GM23248 (cell line): ENCODE data around the gene CHN1. TPM values are rescaled to one million over a fixed set of nuclear protein-coding genes. Genes with fewer than 3 reads are reported as not detected.

ENCODE experiments used
- DNase-seq: peaks from one replicate; pipeline ENCODE4 v3.0.0-alpha.2; 2015
- H2AFZ ChIP-seq: fragments of 200-600 bp; sonication (generic); 2 replicates; pipeline ENCODE4 v1.6.1; 2016; ENCODE audit warnings: antibody characterized with exemption
- H3F3A ChIP-seq: fragments of 200-600 bp; sonication (generic); 2 replicates; pipeline ENCODE4 v1.6.1; 2016; ENCODE audit warnings: mild to moderate bottlenecking, antibody characterized with exemption, mixed run types; ENCODE audit not compliant: insufficient read depth
- H3K27ac ChIP-seq: fragments of 200-600 bp; sonication (generic); 2 replicates; pipeline ENCODE4 v1.5.1; 2016; ENCODE audit warnings: mild to moderate bottlenecking
- H3K27me3 ChIP-seq: fragments of 200-600 bp; sonication (generic); replicated peaks from 2 replicates; pipeline ENCODE4 v1.6.1; 2016; ENCODE audit warnings: mild to moderate bottlenecking; ENCODE audit not compliant: insufficient read depth
- H3K36me3 ChIP-seq: fragments of 200-600 bp; sonication (generic); 2 replicates; pipeline ENCODE4 v1.6.1; 2016; ENCODE audit warnings: low read depth, mild to moderate bottlenecking
- H3K4me1 ChIP-seq: fragments of 200-600 bp; sonication (generic); 2 replicates; pipeline ENCODE4 v1.6.1; 2016; ENCODE audit warnings: mild to moderate bottlenecking; ENCODE audit not compliant: insufficient read depth
- H3K4me2 ChIP-seq: fragments of 200-600 bp; sonication (generic); one replicate; pipeline ENCODE4 v1.6.1; 2016; ENCODE audit warnings: mild to moderate bottlenecking; ENCODE audit not compliant: unreplicated experiment
- H3K4me3 ChIP-seq: fragments of 200-600 bp; sonication (generic); 2 replicates; pipeline ENCODE4 v1.5.1; 2016; ENCODE audit warnings: mild to moderate bottlenecking
- H3K79me2 ChIP-seq: fragments of 200-600 bp; sonication (generic); 2 replicates; pipeline ENCODE4 v1.6.1; 2016; ENCODE audit warnings: mild to moderate bottlenecking; ENCODE audit not compliant: insufficient read depth
- H3K9ac ChIP-seq: fragments of 200-600 bp; sonication (generic); 2 replicates; pipeline ENCODE4 v1.6.1; 2016; ENCODE audit warnings: mild to moderate bottlenecking
- H3K9me2 ChIP-seq: fragments of 200-600 bp; sonication (generic); 2 replicates; pipeline ENCODE4 v1.6.1; 2016; ENCODE audit warnings: mixed run types, mild to moderate bottlenecking, moderate library complexity; ENCODE audit not compliant: insufficient read depth
- H3K9me3 ChIP-seq: fragments of 200-600 bp; sonication (generic); one replicate; pipeline ENCODE4 v1.6.1; 2017; ENCODE audit warnings: low read depth
- H4K20me1 ChIP-seq: fragments of 200-600 bp; sonication (generic); 2 replicates; pipeline ENCODE4 v1.6.0; 2016; ENCODE audit not compliant: insufficient read depth
- EZH2 ChIP-seq: fragments of 200-600 bp; sonication (generic); IDR thresholded peaks from 2 replicates; pipeline ENCODE4 v1.6.1; 2018; ENCODE audit warnings: antibody characterized with exemption, mild to moderate bottlenecking; ENCODE audit not compliant: insufficient read depth, poor library complexity, severe bottlenecking
- EZH2phosphoT487 ChIP-seq: fragments of 200-600 bp; sonication (generic); IDR thresholded peaks from 2 replicates; pipeline ENCODE4 v1.6.1; 2018; ENCODE audit warnings: antibody characterized with exemption, moderate library complexity, mild to moderate bottlenecking, low read depth; ENCODE audit not compliant: insufficient read depth
- WGBS, 2 experiments: methylation state at CpG; one replicate each; pipeline ENCODE4 v1.1.6; 2015 to 2017; ENCODE audit warnings: low lambda C conversion rate in 2 of 2, low coverage in 1 of 2; ENCODE audit errors: missing lambda C conversion rate in 2 of 2; 5-methylcytosine and 5-hydroxymethylcytosine counted together
- in situ Hi-C: fragments of 300-500 bp; cut with MboI; formaldehyde crosslinking; loops from 2 replicates; pipeline ENCODE4 v1.15.0; 2020
- polyA plus RNA-seq: library from polyadenylated mRNA; unstranded; fragments of >200 nt; fragmentation: Nextera tagmentation; extraction: Ambion mirVana; gene quantifications from 2 replicates; pipeline ENCODE4 v1.2.1, GENCODE V29; 2016
- total RNA-seq: library from RNA; depleted of rRNA; stranded (reverse); fragments of >200 nt; shearing (Covaris generic); gene quantifications from 2 replicates; pipeline ENCODE4 v1.2.3, GENCODE V29; 2014

CHN1 gene
- total and polyA plus RNA-seq, 2 experiments from 2014 or later: 115 to 130 TPM

- in situ Hi-C loops: no loop called here
- TF ChIP-seq EZH2 (no peak), EZH2phosphoT487 (no peak)
- Histone ChIP-seq H3K4me1 (peaks cover 11% of the 10 kb centered on the region), H3K9me3 (no peaks in the 10 kb centered on the region), H2AFZ (peak overlapping the region; percentile 27), H3K9me2 (no peaks in the 10 kb centered on the region), H3K4me2 (peak overlapping the region; percentile 6), H3K9ac (no peak overlapping the region), H3K27ac (no peak overlapping the region), H3K27me3 (no peaks in the 10 kb centered on the region), H3K4me3 (no peak overlapping the region), H4K20me1 (no peaks in the 10 kb centered on the region), H3F3A (no peaks in the 10 kb centered on the region), H3K36me3 (no peaks in the 10 kb centered on the region), H3K79me2 (no peaks in the 10 kb centered on the region)
- DNase-seq: peak; percentile 31
- WGBS, 2 experiments: 20 to 24% methylated on average over 1 of the region's 1 CpG
These were observed 53.4 kb downstream of the CHN1 start for GRCh38 chr2:174951745-174952144.

DNA sequence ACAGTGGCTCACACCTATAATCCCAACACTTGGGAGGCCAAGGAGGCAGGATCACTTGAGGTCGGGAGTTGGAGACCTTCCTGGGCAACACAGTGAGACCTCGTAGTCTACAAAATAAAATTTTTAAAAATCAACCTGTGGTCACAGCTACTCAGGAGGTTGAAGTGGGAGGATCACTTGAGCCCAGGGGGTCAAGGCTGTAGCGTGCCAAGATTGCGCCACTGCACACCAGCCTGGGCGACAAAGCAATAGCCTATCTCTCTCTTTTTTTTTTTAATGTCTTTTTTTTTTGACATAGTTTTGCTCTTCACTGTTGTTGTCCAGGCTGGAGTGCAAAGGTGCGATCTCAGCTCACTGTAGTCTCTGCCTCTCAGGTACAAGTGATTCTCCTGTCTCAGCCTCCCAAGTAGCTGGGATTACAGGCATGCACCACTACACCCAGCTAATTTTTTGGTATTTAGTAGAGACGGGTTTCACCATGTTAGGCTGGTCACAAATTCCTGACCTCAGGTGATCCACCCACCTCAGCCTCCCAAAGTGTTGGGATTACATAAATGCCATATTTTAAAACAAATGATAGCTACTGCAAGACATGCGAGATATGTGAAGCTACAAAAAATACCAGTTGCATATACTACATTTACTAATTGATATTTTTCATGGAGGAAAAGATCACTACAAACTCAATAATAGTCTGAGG is 55.0 kb downstream of the CHN1 start:
- H3K9me2 ChIP-seq: no peaks in the 10 kb centered on the region
- in situ Hi-C loops: no loop called here
- TF ChIP-seq EZH2 (no peak), EZH2phosphoT487 (no peak)
- H3K9me3 ChIP-seq: no peaks in the 10 kb centered on the region
- no peak overlapping the region for H3K4me2 ChIP-seq
- DNase-seq: no peak
- no peaks in the 10 kb centered on the region for H3F3A ChIP-seq
- WGBS, 2 experiments: 94 to 97% methylated on average over 8 of the region's 8 CpGs
- H3K36me3 ChIP-seq: no peaks in the 10 kb centered on the region
- H3K27me3 ChIP-seq: no peaks in the 10 kb centered on the region
- H3K27ac ChIP-seq: no peak overlapping the region
- peaks cover 11% of the 10 kb centered on the region for H3K4me1 ChIP-seq
- no peaks in the 10 kb centered on the region for H4K20me1 ChIP-seq
- H2AFZ ChIP-seq: no peak overlapping the region
- H3K4me3 ChIP-seq: no peak overlapping the region
- no peaks in the 10 kb centered on the region for H3K79me2 ChIP-seq
- H3K9ac ChIP-seq: no peak overlapping the region

DNA sequence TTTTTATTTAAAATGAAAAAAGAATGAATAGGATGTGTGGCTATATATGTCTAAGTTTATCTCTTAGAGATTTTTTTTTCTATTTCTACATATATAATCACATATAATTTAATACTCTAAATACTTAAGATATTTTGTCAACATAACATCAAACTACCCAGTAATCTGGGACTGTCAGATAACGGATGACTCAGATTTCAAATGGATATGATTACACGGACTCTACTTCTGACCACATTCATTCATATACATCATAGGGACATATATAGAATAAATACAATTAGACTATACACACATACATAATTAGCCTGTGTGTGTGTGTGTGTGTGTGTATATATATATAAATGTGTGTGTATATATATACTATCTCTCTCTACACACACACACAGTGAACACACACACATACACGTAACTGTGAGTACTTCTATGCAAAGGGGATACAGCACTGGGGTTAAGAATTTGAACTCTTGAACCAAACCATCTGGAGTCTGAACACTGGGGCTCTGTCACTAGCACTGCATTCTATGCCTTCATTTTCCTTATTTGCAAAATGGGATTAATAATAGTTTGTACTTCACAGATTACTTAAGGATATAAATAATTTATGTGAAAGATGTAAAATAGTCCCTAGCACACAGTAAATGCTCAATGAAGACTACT is 59.5 kb downstream of the CHN1 start:
- no peak overlapping the region for H3K27ac ChIP-seq
- no peak for TF ChIP-seq EZH2
- TF ChIP-seq EZH2phosphoT487: no peak
- no peaks in the 10 kb centered on the region for H3K27me3 ChIP-seq
- no peaks in the 10 kb centered on the region for H3F3A ChIP-seq
- H3K9me2 ChIP-seq: no peaks in the 10 kb centered on the region
- H3K36me3 ChIP-seq: no peaks in the 10 kb centered on the region
- H4K20me1 ChIP-seq: no peaks in the 10 kb centered on the region
- H3K4me2 ChIP-seq: no peak overlapping the region
- WGBS, 2 experiments: 90% methylated on average over 3 of the region's 3 CpGs
- H3K9me3 ChIP-seq: no peaks in the 10 kb centered on the region
- H3K4me1 ChIP-seq: no peaks in the 10 kb centered on the region
- H3K9ac ChIP-seq: no peak overlapping the region
- no peak for DNase-seq
- no peak overlapping the region for H2AFZ ChIP-seq
- in situ Hi-C loops: no loop called here
- H3K79me2 ChIP-seq: no peaks in the 10 kb centered on the region
- no peak overlapping the region for H3K4me3 ChIP-seq

GRCh38 chr2:174939046-174939445 is 66.1 kb downstream of the CHN1 start:
- Histone ChIP-seq H3K36me3 (no peaks in the 10 kb centered on the region), H3K27ac (no peak overlapping the region), H2AFZ (0 out of 2 replicates have a peak overlapping the region, but pooled peaks have one; percentile 3), H3K4me1 (peaks cover 9% of the 10 kb centered on the region), H3K9me2 (no peaks in the 10 kb centered on the region), H3F3A (no peaks in the 10 kb centered on the region), H3K9me3 (no peaks in the 10 kb centered on the region), H3K79me2 (no peaks in the 10 kb centered on the region), H4K20me1 (no peaks in the 10 kb centered on the region), H3K9ac (no peak overlapping the region), H3K4me3 (no peak overlapping the region), H3K4me2 (peak overlapping the region; percentile 12), H3K27me3 (no peaks in the 10 kb centered on the region)
- peak; percentile 64 for DNase-seq
- TF ChIP-seq EZH2phosphoT487 (no peak), EZH2 (no peak)
- in situ Hi-C loops: no loop called here
- WGBS, 2 experiments: 45 to 65% methylated on average over 1 of the region's 1 CpG
